T47D (cell line): ENCODE data around the gene CPLX4.

Experiments
- DNase-seq, 2 experiments: peaks; one replicate each; pipeline versions ENCODE4 v3.0.0 to v3.0.0-alpha.2; 2011 to 2012; ENCODE audit warnings: low read depth in 1 of 2, low spot score in 1 of 2
- JUND ChIP-seq: IDR thresholded peaks from 2 replicates; pipeline ENCODE4 v1.6.1; 2012; ENCODE audit warnings: low read depth
- in situ Hi-C: cut with HindIII; loops from 2 replicates; pipeline ENCODE4 v1.10.0; 2016; ENCODE audit warnings: low sequenced_read_pairs, low pct_unique_long_range_greater_than_20kb

CPLX4 gene

DNA sequence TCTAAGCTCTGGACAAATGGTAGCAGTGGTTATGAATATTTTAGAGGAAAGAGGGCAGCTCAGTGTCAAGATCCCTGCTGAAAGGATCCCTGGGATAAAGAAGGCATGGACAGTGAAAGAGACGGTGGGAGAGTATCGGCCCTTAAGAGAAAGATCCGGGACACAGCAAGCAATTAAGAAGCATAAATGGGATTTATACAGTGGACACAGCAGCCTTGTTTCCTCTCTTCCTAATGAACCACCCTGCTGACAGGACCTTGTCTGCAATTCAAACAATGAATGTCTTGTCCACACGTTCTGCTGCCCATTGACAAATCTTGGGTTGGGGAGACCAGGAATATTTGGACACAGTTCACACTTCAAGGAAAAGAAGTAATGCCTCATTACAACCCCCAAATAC is 16.5 kb downstream of the CPLX4 start:
- no peak for DNase-seq
- no peak for TF ChIP-seq JUND
- in situ Hi-C loops: no loop called here

DNA sequence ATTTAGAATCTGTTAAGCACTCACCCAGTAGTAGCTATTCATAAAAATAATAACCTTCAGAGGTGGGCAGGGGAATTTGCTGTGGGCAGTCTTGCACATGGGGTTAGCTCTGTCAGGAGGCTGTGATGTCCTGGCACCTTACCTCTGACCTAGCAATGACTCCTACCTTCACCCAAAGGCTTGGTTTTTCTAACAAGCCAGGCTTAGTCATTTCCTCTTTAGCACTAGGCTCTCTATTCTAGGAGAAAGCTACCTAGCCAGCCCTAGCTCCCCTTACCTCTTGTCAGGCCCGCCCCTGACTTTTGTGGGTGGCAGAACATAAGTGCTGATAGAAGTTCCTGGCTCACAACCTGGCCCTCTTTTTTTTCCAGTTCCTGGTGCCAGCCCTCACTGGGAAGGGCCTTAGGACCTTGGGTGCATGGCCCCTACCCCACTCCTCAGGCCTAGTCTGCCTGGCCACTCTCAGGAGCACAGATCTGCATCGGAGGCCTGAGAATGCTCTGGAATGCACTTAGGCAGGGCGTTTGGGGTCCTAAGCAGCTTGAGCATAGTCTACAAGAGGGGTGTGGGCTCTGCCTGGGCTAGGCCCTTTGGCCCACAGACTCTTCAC is 17.7 kb downstream of the CPLX4 start:
- in situ Hi-C loops: no loop called here
- no peak for DNase-seq
- no peak for TF ChIP-seq JUND

DNA sequence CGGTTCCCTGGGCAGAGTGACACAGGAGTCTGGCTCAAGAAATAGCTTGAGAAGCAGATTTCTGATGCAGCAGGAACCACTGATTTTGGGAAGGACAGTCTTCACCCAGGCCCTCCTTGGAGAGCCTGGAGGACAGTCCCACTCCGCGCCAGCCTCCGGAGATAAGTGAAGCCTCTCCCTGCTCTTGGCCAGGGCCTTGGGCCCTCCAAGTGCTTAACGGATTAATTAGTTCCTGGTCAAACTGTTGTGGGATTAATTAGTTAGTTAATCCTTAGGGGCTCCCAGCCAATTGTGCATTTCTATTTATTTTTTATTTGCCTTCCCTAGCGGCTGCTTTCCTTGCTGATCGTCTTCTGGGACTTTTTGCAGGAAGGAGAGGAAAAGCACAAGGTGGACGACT is 19.6 kb downstream of the CPLX4 start:
- no peak for DNase-seq
- no peak for TF ChIP-seq JUND
- in situ Hi-C loops: no loop called here

DNA sequence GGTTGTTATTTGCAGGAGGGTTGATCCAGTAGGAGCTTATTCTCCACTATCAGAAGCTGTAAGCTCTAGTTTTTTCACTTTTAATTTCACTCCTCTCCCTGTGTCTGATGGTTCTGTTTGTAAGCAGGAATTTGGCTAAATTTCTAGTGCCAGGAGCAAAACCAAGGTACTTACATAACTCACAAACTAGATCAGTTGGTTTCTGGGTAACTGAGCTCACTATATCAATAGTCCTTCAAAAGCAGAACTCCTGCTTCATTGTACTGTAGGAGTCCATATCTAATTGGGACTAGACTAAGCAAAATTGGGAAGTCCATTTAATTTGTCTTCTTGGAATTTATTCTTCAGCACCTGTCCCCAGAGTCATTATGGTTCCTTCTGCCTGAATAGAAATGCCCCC is 25.1 kb downstream of the CPLX4 start:
- in situ Hi-C loops: no loop called here
- DNase-seq: peak in 1 of 2 experiments; percentile 3
- TF ChIP-seq JUND: no peak

GRCh38 chr18:59286341-59286740 is 32.1 kb downstream of the CPLX4 start:
- no peak for TF ChIP-seq JUND
- no peak for DNase-seq
- in situ Hi-C loops: no loop called here

- DNase-seq: no peak
- TF ChIP-seq JUND: no peak
- in situ Hi-C loops: no loop called here
Observed at GRCh38 chr18:59282341-59282740, 36.1 kb downstream of the CPLX4 start.

GRCh38 chr18:59279722-59280121 is 38.7 kb downstream of the CPLX4 start:
- in situ Hi-C loops: no loop called here
- no peak for TF ChIP-seq JUND
- DNase-seq: no peak

DNA sequence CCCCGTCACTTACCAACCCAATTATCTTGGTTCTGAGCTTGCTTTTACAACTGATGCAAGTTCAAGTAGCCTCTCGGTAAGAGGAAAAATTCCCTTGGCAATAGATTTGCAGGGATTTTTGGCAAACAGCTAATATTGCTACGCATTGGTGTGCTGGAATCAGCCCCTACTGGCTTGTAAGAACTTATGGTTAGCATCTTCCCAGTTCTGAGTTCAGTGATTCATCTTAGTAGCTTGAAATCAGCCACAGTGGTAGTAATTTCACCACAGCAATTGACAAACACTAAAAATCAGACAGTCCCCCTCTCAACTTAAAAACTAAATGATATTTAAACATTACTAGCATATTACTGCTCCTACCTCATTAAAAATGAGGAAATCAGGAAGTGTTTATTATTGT is 39.3 kb downstream of the CPLX4 start:
- in situ Hi-C loops: no loop called here
- no peak for TF ChIP-seq JUND
- DNase-seq: no peak

DNA sequence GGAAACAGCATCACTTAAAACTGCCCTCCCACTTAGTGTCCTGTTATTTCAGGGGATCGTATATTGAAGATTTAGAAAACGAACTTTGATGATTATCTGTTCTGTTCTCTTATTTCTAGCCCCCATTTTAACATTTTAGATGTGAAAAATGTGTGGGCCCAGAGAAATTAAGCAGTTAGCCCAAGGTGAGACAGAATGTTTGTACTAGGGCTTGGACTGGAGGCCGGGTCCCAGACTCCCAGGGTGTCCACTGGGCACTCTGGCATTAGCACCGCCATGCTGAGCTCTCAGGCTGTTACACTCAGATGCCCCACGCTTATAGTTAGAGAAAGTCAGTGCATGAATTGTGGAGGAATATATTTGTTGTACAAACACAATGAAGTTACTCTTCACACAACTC is 39.7 kb downstream of the CPLX4 start:
- DNase-seq: no peak
- TF ChIP-seq JUND: no peak
- in situ Hi-C loops: no loop called here

- in situ Hi-C loops: no loop called here
- DNase-seq: no peak
- TF ChIP-seq JUND: no peak
Observed at GRCh38 chr18:59276047-59276446, 42.4 kb downstream of the CPLX4 start.

DNA sequence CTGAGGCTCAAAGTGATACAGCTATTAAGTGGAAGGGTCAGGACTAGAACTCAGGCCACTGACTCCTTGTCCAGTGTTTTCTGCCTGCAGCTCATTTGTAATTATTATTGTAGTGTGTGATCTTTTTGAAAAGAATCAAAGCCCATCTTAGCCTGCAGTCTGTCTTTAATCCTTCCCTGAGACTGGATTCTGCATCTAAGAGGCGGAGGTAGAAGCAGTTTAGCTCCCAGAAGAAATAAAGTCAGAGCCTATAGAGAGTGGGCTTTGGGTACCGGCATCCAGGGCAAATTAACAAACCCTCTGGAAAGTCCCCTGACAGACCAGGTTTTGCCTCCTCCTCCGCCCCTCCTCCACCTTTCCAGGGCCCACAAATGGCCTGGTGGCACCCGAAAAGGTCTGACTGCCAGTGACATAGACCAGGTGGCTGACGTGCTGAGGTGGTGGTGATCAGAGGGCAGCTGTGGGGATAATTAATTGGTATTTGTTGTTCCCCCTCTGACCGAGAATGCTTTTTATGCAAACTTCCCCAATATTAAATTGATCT is 43.0 kb downstream of the CPLX4 start:
- in situ Hi-C loops: no loop called here
- no peak for DNase-seq
- TF ChIP-seq JUND: no peak

DNA sequence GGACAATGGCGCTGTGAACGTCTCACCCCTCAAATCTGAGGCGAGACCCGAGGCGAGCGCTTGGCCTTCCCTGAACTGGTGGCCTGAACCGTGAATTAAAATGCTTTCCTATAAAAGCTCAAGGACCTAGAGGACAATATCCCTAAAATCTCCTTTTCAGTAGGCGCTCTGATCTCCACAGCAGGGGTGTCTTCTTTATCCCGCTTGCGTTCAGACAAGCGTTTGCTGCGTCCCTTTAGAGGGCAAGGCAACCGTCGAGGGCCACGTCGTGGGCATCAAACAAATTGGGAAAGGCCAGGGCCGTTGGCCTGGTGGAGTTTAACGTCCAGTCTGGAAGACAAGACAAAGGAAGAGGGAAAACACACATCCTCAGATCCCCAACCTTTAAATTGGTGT is 43.9 kb downstream of the CPLX4 start:
- in situ Hi-C loops: no loop called here
- no peak for TF ChIP-seq JUND
- DNase-seq: no peak

DNA sequence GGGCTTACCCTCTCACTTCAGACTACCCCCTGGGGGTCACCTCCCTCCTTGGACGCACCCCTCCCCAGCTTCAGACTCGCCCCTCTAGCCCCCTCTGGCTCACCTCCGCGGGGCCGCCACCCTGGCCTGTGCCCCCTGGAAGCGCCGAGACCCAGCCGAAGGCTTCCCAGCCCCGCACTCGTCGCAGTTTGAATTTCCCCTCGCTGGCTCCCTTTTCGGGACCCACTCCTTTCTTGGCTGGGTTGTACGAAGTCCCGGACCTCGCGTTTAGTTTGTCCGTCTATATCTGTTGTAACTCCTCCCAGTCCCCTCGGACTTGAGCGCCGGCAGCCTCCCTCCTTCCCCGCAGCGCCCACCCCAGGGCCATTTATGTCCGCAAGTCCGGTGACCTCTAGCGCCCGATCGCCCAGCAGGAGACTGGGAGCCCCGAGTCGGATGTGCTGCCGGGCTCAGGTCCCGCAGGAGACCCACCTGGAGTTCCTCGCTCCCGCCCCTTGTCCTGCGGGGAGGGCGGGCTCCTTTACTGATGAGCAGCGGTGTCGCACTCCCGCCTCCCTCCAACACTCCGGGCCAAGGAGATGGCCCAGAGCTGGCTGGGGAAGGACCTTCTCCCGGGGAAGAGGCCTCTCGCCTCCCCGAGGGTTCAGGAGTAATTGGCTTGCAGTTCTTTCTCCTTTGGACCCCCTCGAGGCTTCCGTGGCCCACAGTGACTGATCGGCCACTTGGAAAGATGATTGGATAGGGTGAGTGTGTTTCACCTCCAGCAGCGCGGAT is 44.5 kb downstream of the CPLX4 start:
- in situ Hi-C loops: no loop called here
- no peak for DNase-seq
- TF ChIP-seq JUND: no peak
